Activated CD8-positive, alpha-beta memory T cell treated with anti-CD3 and anti-CD28 coated beads for 24 hours (primary cell): ENCODE data around the gene MICALL2.
A peak's percentile ranks its signal among the peaks of the same experiment; 100 is the strongest.

Source experiments
- DNase-seq: peaks from one replicate; pipeline ENCODE4 v3.0.0-alpha.2; 2020

MICALL2 gene

DNA sequence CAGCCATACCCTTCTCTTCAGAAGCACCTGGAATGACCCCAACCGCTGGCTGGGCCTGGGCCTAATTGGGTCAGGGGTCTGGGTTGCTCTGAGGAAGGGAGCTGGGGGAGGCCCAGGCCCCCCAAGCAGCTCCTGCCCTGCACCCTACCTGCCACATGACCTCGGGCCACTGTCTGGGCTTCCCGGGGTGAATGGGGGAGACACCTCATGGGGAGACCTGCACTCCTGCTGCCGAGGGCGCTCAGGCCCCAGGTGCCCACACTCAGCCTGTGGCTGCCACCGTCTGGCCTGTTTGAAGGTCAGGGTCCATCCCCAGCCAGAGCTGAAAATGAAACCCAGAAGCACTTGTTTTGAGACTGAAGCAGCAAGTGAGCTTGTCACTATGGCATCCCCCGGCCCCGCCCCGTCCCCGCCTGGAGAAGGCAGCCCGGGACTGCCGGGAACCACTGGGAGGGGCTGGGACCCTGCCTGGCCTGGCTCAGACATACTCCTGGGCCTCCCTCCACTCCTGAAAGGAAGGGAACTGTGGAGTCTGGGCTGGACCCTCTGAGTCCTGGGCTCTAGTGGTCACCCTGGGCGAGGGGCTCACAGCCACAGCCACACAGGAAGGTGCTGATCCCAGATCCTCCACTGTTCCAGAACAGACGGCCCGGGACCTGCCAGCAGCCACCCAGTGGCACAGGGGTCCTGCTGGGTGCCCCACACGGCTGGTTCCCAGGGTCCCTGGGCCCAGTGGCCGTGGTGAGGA is 7.4 kb upstream of the MICALL2 start:
- DNase-seq = no peak

DNA sequence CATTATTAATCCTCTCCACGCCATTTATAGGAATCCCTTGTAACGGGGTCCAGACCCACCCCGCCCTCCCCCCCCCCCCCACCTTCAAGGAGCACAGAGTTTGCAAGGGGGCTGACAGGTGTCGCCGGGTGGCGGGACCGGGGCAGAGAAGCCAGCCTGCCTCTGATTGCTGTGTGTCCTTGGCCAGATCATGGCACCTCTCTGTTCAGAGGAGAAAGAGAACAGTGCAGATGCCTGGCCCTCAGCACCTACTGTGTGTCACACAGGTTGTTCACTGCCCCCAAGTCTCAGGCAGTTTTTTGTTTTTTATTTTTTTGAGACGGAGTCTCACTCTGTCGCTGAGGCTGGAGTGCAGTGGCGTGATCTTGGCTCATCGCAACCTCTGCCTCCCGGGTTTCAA is 5.4 kb upstream of the MICALL2 start:
- DNase-seq = no peak

DNA sequence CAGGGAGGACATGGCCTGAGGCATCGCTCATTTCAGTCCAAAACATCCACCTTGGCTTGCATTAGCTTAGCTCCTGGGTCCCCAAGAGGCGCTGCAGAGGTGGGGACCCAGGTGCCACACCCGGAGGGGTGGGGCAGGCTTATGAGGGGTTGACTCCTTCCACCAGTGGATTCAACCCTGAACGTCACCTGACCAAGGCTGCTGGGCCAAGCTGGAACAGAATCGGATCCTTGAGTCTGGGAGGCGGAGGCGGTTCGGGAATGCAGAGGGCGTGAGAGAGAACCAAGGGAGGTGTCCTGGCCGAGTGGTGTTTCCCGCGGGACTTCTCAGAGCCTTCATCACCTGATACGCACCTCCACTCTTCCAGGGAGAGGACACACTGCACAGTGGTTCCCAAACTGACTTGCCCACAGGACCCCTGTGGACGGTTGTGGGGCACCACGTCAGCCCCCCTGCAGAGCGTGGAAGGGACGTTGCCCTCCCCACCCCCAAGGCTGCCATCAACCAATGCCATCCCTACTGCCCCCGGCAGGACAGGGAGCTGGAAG is 4.5 kb upstream of the MICALL2 start:
- no peak for DNase-seq

DNA sequence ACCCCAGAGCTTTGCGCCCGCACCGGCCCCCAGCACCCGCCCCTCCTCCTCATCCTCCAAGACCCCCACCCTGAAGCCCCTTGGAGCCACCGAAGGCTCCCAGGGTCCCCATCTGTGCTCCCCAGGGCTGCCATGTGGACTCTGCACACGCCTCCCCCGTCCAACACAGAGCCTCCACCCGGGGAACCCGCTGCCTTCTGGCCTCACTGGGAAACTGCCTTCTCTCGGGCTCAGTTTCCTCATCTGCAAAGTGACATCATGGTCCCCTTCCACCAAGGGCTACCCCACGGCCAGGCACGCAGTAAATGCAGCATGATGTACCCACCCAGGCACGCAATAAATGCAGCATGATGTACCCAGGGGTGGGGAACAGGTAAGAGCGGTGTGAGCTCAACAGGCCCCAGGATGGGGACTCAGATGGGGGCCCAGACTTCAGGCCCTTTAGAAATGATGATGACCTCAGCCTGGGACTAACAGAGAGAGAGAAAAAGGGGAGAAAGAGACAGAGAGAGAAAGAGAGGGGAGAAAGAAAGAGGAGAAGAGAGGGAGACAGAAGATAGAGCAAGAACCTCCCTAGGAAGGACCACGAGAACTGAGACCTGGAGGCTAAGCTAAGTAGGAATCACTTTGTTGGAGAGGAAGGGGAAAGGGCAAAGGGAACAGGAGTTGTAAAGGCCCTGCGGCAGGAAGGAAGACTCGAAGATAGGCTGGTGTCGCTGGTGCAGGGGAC is 2.5 kb upstream of the MICALL2 start:
- no peak for DNase-seq

DNA sequence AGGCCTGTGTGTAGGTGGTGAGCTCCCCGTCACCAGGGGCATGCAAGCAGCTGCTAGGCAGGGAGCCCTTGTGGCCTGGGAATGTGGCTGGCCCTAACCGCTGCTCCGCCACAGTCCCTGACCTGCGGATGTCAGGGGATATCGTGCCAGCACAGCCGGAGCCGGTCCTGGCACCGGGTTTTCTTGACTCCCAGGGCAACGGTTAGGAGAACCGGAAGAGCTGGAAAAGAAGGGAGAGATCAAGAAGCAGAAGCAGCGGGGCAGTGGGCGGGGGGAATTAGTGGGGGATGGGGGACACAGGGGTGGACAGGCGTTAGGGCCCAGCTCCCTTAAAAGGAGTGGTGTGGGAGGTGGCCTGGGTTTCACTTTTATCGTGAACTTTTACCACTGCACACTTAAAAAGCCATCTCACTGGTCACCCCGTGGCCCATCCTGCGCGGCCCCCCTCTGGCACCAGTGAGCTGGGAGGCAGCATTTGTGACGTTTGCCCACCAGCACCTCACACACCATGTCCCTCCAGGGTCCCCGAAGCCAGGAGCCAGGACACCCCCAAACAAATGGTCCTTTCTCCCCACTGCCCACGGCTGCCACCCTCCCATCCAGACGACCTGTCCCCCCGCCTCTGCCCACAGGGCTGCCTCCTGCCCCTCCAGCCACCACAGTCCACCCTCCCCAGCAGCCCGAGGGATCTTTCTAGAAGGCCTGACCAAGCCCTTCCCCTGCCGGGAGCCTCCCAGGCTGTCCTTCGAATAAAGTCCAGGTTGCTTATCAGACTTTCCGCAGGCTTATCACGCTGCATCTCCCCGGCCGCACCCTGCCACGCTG is 1.8 kb upstream of the MICALL2 start:
- DNase-seq = no peak

DNA sequence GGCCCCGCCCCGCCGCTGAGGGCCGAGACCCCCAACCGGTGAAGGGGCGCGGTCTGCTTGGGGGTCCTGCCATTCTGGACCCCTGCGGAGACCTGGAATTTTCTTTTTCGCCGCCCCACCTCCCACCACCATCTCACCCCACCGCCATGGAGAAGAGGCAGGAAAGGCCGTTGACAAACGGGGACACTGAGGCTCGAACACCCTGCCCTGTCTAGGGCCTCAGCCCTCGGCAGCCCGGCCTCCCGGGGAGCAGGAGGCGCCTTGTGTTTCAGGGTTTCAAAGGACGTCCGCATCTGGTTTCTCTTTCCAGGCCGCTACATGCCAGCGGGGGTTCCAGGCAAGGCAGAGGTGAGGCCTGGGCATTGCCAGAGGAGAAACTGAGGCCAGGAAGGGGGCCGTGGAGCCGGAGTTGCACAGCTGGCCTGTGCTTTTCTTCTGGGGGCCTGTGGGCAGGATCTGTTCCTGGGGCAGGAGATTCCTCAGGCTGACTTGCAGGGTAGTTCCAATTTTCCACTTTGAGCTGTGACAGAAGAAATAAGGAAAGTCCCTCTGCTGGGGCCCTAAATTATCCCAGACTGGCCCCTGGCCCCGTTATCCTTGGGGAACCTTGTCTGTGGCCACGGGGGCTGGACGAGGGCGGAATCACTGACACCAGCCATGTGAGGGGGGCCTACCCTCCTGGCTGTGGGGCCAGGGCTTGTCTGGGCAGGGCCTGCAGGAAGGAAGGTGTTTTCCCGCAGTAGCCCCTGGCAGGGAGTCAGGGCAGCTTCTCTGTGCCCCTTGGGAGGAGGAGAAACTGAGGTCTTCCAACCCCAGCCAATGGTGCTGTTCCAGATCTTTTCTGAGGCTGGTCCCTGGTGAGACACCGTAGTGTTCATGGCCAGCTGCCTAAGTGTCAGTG is 900 bp upstream of the MICALL2 start:
- no peak for DNase-seq

DNA sequence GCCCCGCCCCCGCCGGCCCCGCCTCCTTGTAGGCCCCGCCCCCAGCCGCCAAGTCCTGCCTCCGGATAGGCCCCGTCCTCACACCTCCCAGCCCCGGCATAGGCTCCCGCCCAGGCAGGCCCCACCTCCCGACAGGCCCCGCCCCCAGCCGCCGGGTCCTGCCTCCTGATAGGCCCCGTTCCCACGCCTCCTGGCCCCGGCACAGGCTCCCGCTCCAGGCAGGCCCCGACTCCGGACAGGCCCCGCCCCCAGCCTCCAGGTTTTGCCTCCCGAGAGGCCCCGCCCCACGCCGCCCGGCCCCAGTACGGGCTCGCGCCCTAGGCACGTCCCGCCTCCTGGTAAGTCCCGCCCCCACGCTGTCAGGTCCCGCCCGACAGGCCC is 232 bp upstream of the MICALL2 start:
- DNase-seq = peak; percentile 98

DNA sequence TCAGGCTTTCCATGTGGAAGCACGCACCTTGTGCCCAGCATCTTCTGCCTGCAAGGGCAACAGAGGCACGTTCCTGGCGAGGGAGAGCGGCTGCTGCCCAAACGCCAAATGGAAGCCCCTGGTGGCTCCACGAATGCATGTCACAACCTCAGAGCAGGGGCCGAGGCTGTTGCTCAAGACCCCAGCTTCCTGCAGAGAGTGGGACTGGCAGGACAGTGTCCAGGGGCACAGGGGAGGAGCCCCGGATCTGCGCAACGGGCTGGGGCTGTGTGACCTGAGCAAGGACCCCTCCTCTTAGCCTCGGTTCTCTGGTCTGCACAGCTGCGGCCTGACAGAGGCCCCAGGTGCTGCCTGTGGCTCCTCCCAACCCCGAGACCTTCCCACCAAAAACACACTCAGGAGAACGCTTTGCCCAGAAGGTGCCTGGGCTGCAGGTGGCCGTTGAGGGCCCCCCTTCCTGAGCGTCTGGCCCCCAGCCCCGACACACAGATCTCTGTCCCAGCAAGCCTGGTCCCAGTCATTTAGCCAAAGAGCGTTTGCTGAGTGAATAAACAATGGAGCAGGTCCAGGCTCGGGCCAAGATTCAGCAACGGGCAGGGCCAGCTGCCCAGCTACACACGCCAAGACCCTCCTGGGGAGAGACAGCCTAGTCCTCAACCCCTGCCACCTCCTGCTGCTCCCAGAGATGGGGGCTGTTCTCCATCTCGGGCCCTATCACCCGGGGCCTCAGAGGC is 1.2 kb downstream of the MICALL2 start:
- DNase-seq = no peak

DNA sequence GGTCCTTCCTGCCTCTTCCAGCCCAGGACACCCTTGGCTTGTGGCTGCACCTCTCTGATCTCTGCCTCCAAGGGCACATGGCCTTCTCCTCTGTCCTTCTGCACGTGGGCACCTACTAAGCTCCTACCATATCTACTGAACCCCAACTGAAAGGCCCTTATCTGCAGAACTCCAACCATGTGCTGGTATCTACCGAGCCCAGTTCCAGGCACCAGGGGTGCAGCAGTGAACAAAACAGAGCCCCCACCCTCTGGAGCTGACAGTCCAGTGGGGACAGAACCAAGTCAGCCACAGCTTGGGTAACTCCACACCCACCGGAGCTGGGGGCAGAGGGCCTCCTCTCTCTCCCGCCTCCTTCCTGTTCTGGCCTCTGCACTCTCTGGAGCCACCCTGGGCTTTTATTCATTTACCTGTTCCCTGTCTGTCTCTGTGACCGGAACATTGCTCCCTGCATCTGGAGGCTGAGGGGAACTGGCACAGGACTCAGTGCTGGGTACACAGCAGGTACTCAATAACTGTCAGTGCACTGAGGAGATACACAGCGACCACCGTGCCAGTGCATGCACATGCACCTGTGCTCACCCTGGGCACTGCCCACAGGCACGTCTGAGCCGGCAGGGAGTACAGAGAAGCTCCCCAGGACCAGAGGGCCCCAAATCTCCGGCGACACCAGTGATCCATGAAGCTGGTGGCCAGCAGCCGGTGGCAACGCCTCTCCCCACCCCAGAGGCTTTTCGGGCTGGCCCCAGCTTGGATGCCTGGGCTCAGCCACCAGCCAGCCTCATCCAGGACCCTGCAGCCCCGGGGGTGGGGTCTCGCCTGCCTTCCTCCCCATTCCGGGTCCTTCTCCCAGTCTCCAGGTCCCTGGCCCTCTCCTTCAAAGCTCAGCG is 2.0 kb downstream of the MICALL2 start:
- no peak for DNase-seq

DNA sequence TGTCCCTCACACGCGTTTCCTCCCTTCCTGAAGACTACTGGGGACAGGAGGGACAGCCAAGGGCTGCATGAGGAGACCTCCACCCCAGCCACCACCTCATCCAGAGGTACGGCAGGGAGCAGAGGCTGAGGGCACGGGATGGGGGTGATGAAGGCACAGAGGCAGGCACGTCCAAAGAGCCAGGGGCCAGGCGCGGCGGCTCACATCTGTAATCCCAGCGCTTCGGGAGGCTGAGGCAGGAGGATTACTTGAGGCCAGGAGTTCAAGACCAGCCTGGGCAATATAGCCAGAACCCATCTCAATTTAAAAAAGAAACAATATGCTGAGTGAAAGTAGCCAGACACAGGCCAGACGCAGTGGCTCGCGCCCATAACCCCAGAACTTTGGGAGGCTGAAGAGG is 3.3 kb downstream of the MICALL2 start:
- DNase-seq = no peak

DNA sequence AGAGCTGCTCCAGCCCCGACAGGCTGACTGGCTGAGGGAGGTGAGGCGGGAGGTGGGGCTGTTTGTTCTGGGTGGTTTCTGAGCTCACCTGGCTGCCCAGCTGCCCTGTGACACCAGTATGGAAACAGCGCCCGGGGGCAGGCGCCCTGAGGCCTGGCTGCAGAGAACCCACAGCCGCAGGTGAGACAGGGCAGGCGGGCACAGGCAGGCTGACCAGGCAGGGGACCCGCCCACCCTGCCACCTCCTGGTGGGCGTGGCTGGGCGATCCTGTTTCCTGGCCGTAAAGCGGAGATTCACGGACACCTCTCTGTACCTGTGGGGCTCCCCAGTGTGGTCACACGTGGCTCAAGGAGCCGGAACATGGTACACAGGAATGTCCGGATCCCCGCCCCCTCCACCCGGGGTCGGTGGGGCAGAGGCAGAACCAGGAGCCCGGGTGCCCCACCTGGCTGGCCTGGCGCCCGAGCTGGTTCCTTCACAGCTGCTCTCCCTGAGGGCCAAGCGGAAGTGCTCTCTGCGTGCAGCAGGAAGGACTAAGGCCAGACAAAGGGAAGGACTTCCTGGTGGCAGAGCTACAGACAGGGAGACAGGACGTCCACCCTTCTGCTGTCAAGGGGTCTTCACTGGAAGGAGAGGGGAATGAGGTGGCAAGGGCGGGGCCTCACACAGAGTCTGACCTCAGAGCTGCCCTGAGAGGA is 3.9 kb downstream of the MICALL2 start:
- DNase-seq = no peak

DNA sequence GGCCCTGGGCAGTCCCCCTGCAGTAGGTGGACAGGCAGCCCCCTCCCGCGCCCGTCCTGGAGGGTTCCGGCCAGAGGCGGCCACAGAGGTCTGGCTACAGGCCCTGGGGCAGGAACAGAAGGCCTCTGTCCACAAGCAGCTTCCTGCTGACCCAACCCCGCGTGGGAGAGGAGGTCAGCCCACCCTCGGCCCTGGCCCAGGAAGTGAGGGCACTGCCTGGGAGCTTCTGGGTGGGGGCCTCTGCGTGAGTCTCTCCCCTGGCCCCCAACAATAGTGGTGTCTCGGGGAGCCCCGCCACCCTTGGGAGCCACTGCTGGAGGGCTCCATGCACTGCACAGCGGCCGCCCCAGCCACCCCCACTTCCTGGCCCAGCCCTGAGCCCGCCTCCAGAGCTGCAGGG is 4.7 kb downstream of the MICALL2 start:
- no peak for DNase-seq

DNA sequence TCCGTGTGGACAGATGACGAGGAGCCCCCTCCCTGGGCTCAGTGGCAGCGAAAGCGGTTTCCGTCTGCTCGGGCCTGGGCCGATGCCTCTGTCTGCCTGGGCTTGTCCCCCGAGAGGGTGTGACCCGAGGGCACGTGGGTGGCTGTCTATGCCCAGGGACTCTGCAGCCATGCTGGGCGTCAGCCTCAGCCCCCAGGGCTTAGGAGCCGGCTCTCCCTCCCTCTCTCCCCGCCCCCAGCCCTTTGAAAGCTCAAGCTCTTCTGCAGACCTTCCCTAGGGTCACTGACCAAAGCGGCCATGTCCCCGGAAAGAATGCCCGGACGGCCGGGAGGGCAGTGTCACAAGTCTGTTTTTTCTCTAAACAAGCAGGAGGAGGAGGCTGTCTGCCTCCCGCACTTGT is 7.1 kb downstream of the MICALL2 start:
- no peak for DNase-seq

DNA sequence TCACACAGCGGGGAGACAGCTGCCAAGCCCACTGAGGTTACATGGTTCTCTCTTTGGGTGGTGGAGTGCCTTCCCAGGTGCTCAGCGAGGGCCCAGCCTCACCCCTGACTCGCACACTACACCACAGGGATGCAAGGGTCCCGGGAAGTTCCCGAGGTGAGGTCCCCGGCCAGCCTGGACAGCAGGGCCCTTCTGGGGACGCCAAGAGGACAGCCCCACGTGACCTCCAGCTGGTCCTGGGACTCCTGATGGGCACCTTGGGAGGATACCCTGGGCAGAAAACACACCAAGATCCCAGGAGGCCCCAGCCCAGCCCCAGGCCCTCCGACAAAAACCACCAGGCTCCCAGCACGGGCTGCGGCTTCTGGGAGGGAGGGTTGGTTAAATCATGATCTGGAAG is 8.3 kb downstream of the MICALL2 start:
- no peak for DNase-seq

DNA sequence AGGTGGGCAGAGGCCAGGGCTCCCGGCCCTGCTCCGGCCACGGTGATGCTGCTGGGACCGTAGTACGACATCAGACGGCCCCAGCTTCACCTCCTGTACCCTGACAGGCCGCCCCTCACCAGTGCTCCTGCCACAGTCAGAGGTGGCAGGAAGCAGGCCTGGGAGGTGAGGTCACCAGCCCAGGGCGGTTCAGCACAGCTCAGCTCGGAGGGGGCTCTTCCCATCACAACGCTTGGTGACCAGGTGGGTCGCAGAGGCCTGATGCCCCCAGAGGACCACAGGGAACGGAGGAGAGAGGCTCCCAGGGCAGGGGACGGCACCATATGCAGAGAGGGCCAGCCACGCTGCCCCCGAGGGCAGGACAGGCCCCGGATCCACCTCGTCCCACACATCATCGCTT is 8.8 kb downstream of the MICALL2 start:
- DNase-seq = no peak

DNA sequence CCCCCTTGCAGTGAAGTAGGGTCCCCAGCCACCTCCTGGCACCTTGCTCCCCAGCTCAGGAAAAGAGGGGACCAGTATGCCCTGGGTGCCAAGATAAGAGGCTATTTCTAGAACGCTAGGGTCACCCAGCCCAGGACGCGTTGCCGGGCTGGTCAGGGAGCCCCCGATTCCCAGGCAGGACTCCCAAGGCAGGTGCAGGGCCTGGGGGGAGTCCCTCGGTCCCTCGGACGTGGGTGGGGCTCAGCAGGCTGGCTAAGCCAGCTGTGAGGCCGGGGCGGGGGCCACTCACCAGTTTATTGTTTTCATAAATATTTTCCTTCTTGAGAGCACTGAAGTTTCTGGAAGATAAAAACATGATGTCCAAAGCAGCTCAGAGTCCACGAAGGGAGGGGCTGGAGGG is 9.3 kb downstream of the MICALL2 start:
- DNase-seq = no peak

DNA sequence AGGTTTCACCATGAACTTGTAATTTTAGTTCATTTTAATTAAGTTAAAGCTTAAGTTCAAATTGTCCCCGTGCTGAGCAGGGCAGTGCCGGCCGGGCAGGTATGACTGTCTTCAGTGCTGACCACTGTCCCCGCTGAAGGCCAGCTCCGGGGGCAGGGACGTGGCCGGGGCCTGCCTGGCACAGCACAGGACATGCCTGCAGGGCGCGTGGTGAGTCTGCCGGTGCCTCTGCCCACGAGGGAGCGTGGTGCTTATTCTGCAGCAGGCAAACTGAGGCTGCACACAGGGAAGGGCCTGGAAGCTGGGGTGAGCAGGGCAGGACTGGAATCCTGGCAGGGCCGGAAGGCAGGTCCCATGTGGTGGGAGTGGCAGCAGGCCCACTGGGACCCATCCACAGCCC is 9.8 kb downstream of the MICALL2 start:
- DNase-seq = no peak

DNA sequence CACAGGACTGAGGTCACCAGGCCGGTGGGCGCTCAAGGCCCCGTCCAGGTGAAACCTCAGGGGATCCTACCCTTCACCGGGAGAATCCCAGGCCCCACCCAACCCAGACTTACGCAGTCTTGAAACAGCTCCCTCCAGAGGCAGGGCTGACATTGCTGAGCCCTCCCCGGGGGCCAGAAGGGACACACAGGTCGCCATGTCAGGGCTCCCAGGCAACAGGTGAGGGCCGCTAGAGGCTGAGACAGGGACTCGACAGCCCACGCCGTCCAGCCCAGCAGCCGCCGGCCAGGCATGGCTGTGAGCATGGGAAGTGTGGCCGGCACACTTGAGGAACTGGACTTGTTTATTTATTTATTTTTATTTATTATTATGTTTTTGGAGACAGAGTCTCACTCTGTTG is 10.3 kb downstream of the MICALL2 start:
- DNase-seq = no peak

DNA sequence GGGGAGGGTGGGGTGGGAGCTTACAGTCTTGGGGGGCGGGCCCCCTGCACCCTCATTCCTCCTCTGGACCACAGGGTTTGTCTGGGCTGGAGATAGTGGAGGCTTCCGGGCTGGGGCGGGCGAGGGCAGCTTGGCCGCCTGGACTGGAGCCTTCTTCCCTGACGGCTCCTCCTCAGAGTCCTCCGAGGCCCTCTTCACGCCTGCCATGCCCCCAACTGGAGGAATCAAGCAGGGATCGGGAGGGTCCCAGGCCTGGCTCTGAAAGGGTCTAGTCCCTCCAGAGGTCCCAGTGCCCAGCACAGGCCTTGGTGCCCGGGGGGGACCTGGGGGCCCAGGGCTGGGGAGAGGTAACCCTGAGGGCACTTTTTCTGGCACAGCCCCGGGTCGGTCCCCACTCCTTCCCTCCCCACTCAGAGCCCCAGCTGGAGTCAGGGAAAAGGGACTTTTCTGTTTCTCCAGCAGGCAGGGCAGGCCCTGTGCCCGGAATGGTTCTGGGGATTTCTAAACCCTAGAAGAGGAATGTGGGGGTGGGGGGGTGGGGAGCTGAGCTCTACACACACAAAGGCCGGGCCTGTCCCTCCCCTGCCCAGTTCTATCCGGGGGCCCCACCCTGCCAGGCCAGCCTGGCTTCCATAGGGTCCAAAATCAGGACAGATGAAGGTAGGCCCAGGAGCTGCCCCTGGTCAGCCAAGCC is 11.6 kb downstream of the MICALL2 start:
- no peak for DNase-seq
